H54 (cell line): ENCODE measurements around the gene CEACAM16.
"Not testable (repeated sequence)": the region's sequence is repeated elsewhere in the genome, so short reads cannot be mapped to it uniquely, and the experiment has no call there.

Experiments
- DNase-seq: peaks from one replicate; pipeline ENCODE4 v3.0.0; 2011; ENCODE audit warnings: low spot score, mixed read lengths; ENCODE audit not compliant: insufficient read length
- FAIRE-seq: peaks from 3 replicates; lab custom pipeline; 2011; peaks lifted over from hg19 to GRCh38; lab: Jason Lieb, UNC
- POLR2A ChIP-seq: IDR thresholded peaks from 2 replicates; pipeline ENCODE4 v1.6.1; 2011; ENCODE audit warnings: low read depth, mild to moderate bottlenecking, low read length

Gene CEACAM16

GRCh38 chr19:44719262-44719701 lies 20.3 kb downstream of the CEACAM16 start:
- no peak for FAIRE-seq
- no peak for TF ChIP-seq POLR2A
- DNase-seq: no peak

DNA sequence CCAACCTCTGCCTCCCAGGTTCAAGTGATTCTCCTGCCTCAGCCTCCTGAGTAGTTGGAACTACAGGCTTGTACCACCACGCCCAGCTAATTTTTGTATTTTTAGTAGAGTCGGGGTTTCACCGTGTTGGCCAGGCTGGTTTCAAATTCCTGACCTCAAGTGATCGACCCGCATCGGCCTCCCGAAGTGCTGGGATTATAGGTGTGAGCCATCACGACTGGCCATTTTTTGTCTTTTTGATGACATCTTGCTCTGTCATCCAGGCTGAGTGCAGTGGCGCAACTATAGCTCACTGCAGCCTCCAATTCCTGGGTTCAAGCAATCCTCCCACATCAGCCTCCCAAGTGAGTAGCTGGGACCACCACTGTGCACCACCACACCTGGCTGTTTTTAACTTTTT lies 21.4 kb downstream of the CEACAM16 start:
- not testable (repeated sequence) for FAIRE-seq

GRCh38 chr19:44720945-44721344 lies 22.0 kb downstream of the CEACAM16 start:
- FAIRE-seq: no peak

More for the DNA sequence above, 21.4 kb downstream of the CEACAM16 start:
- not testable (repeated sequence) for DNase-seq

GRCh38 chr19:44721369-44721768 lies 22.4 kb downstream of the CEACAM16 start:
- DNase-seq, FAIRE-seq: not testable (repeated sequence)

More at GRCh38 chr19:44720945-44721344, 22.0 kb downstream of the CEACAM16 start:
- TF ChIP-seq POLR2A: no peak
- no peak for DNase-seq

GRCh38 chr19:44722131-44723121 lies 23.5 kb downstream of the CEACAM16 start:
- FAIRE-seq (no peak), DNase-seq (no peak)
- no peak for TF ChIP-seq POLR2A

GRCh38 chr19:44723299-44723951 lies 24.5 kb downstream of the CEACAM16 start:
- DNase-seq (no peak), FAIRE-seq (no peak)
- no peak; the same call in 1 of the 2 replicates for TF ChIP-seq POLR2A

GRCh38 chr19:44723952-44724319 lies 25.0 kb downstream of the CEACAM16 start:
- no peak for FAIRE-seq
- peak; percentile 91 for DNase-seq
- TF ChIP-seq POLR2A: no peak

DNA sequence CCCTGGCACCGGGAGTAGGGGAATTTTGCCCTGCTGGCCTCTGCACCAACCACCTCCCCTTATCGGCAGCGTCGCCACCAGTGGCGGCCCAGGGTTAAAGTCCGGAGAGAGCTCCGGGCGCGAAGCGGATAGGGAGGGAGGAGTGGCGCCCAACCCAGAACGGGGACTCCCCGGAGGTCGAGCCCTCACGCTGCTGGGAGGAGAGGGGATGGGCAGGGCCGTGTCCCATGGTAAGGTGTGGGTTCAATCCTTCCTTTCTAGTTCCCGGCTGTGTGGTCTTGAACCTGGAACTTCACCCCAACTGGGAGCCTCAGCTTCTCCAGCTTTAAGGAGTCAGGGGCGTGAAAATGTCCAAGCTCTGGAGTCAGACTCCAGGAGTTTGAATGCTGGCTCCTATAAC lies 26.3 kb downstream of the CEACAM16 start:
- no peak for TF ChIP-seq POLR2A
- no peak for DNase-seq
- FAIRE-seq: no peak

DNA sequence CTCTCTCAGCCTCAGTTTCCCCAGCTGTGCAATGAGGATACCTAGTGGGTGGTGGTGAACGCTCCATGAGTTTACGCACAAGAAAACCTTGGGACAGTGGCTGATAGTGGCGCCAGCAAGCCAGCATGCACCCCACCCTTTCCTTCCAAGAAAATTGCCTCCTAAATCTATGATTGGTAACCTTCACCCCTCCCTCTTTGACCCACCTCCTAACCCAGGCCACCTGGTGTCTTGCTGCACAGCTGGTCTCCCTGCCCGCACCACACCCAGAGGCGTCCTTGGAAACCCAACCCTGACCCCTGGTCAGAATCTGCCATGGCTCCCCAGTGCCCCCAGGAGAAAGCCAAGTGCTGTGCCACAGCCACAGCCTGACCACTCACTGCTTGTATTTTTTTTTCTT lies 26.7 kb downstream of the CEACAM16 start:
- FAIRE-seq (no peak), DNase-seq (no peak)
- no peak for TF ChIP-seq POLR2A

GRCh38 chr19:44726465-44726864 lies 27.5 kb downstream of the CEACAM16 start:
- no peak for TF ChIP-seq POLR2A
- DNase-seq (no peak), FAIRE-seq (no peak)

DNA sequence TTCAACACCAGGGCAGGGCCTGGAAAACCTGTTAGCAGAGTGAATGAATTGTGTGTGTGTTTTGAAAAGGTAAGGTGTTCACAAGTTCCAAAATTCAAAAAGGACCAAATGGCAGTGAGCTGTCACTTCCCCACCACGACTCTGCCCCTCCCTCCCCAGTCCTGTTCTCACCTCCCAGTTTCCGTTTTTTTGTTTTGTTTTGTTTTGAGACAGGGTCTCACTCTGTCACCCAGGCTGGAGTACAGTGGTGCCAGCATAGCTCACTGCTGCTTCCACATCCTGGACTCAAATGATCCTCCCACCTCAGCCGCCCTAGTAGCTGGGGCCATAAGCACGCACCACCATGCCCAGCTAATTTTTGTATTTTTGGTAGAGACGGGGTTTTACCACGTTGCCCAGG lies 29.2 kb downstream of the CEACAM16 start:
- no peak for TF ChIP-seq POLR2A
- no peak for FAIRE-seq
- no peak for DNase-seq

- FAIRE-seq: no peak
- no peak for DNase-seq
- no peak for TF ChIP-seq POLR2A
Observed at GRCh38 chr19:44729516-44730033, 30.6 kb downstream of the CEACAM16 start.

DNA sequence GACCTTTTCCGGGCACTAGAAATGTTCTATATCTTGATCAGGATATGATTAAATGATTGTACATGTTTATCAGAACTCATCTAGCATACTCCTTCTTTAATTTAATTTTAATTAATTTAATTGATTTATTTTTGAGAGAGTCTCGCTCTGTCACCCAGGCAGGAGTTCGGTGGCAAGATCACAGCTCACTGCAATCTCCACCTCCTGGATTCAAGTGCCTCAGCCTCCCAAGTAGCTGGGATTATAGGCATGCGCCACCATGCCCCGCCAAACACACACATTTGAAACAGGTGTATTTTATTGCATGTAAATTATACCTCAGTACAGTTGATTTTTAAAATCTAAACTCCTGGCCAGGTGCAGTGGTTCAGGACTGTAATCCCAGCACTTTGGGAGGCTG lies 32.1 kb downstream of the CEACAM16 start:
- DNase-seq (no peak), FAIRE-seq (no peak)
- TF ChIP-seq POLR2A: no peak

DNA sequence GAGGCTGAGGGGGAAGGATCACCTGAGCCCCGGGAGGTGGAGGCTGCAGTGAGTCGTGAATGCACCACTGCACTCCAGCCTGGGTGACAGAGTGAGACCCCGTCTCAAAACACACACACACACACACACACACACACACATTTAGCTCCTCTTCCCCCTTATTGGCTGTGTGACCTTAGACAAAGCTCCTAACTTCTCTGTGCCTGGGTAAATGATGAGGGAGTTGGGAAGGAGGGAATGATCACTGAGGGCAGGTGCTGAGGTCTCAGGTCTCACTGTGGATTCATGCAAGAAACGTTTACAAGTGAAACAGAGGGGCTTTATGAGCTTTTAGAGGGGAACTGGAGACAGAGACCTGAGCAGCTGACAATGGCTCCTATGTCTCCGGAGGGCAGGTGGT lies 32.7 kb downstream of the CEACAM16 start:
- no peak for DNase-seq
- no peak for TF ChIP-seq POLR2A
- FAIRE-seq: no peak
